HL-60 (cell line): ENCODE results near the gene CFAP299.

ENCODE experiments used
- GABPA ChIP-seq: IDR thresholded peaks from 2 replicates; pipeline ENCODE4 v1.6.1; 2012; ENCODE audit warnings: low read depth
- POLR2AphosphoS5 ChIP-seq: IDR thresholded peaks from 2 replicates; pipeline ENCODE4 v1.6.1; 2012; ENCODE audit warnings: low read depth
- TF ChIP-seq, protein P1 (sequence below): IDR thresholded peaks from one replicate; pipeline ENCODE4 v1.5.1; 2011; ENCODE audit warnings: low read length, control low read depth, inconsistent platforms; ENCODE audit not compliant: insufficient read depth
- TF ChIP-seq, protein P2 (sequence below): IDR thresholded peaks from 2 replicates; pipeline ENCODE4 v1.6.1; 2012; ENCODE audit warnings: low read depth; ENCODE audit not compliant: insufficient replicate concordance

DNA sequence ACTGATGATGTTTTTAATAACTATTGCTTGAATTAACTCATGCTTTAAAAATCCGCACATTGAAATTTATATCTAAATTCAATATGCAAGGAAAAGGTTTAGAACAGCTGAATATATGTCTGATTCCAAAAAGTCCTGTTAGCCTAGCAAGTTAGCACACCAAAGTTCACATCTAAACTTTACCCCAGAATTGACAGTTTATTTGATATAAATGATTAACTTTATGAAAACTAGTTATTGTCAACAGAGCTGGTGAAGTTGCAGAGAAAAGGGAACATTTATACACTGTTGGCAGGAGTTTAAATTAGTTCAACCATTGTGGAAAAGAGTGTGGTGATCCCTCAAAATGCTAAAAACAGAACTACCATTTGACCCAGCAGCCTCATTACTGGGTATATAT lies 574.4 kb downstream of the CFAP299 start:
- TF ChIP-seq POLR2AphosphoS5 (no peak), GABPA (no peak)
- TF ChIP-seq, protein P1, sequence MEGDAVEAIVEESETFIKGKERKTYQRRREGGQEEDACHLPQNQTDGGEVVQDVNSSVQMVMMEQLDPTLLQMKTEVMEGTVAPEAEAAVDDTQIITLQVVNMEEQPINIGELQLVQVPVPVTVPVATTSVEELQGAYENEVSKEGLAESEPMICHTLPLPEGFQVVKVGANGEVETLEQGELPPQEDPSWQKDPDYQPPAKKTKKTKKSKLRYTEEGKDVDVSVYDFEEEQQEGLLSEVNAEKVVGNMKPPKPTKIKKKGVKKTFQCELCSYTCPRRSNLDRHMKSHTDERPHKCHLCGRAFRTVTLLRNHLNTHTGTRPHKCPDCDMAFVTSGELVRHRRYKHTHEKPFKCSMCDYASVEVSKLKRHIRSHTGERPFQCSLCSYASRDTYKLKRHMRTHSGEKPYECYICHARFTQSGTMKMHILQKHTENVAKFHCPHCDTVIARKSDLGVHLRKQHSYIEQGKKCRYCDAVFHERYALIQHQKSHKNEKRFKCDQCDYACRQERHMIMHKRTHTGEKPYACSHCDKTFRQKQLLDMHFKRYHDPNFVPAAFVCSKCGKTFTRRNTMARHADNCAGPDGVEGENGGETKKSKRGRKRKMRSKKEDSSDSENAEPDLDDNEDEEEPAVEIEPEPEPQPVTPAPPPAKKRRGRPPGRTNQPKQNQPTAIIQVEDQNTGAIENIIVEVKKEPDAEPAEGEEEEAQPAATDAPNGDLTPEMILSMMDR, result no peak
- TF ChIP-seq, protein P2, sequence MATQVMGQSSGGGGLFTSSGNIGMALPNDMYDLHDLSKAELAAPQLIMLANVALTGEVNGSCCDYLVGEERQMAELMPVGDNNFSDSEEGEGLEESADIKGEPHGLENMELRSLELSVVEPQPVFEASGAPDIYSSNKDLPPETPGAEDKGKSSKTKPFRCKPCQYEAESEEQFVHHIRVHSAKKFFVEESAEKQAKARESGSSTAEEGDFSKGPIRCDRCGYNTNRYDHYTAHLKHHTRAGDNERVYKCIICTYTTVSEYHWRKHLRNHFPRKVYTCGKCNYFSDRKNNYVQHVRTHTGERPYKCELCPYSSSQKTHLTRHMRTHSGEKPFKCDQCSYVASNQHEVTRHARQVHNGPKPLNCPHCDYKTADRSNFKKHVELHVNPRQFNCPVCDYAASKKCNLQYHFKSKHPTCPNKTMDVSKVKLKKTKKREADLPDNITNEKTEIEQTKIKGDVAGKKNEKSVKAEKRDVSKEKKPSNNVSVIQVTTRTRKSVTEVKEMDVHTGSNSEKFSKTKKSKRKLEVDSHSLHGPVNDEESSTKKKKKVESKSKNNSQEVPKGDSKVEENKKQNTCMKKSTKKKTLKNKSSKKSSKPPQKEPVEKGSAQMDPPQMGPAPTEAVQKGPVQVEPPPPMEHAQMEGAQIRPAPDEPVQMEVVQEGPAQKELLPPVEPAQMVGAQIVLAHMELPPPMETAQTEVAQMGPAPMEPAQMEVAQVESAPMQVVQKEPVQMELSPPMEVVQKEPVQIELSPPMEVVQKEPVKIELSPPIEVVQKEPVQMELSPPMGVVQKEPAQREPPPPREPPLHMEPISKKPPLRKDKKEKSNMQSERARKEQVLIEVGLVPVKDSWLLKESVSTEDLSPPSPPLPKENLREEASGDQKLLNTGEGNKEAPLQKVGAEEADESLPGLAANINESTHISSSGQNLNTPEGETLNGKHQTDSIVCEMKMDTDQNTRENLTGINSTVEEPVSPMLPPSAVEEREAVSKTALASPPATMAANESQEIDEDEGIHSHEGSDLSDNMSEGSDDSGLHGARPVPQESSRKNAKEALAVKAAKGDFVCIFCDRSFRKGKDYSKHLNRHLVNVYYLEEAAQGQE, result no peak
